ENCODE measurements around the gene ZFYVE9.
"Not testable (repeated sequence)": the region's sequence is repeated elsewhere in the genome, so short reads cannot be mapped to it uniquely, and the experiment has no call there.

ZFYVE9 gene

DNA sequence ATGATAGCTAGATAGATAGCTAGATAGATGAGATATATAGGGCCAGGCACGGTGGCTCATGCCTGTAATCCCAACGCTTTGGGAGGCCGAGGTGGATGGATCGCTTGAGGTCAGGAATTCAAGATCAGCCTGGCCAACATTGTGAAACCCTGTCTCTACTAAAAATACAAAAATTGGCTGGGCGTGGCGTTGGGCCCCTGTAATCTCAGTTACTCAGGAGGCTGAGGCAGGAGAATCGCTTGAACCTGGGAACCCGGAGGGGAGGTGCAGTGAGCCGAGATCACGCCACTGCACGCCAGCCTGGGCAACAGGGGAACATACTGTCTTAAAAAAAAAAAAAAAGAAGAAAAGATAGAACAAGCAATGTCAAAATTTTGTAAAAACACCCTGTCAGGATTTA, 8.6 kb downstream of the ZFYVE9 start:
- not testable (repeated sequence) for DNase-seq

- DNase-seq = no peak
Measured at GRCh38 chr1:52150946-52151345, 9.1 kb downstream of the ZFYVE9 start.

DNA sequence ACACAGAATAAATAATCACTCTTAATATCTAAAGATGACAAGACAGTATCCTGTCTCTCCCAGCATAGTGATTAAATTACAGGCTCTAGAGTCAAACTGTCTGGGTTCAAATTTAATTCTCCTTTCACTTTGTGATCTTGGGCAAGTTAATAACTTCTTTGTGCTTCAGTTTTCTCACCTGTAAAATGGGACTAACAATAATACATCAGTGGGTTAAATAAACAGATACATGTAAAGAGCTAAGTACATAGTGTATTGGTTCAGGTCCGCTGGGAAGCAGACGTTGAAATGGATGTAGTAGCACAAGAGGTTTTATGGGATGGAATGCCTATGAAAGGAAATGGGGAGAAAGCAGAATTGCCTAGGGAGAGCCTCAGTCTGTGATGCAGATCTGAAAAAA, 10.7 kb downstream of the ZFYVE9 start:
- DNase-seq = no peak

DNA sequence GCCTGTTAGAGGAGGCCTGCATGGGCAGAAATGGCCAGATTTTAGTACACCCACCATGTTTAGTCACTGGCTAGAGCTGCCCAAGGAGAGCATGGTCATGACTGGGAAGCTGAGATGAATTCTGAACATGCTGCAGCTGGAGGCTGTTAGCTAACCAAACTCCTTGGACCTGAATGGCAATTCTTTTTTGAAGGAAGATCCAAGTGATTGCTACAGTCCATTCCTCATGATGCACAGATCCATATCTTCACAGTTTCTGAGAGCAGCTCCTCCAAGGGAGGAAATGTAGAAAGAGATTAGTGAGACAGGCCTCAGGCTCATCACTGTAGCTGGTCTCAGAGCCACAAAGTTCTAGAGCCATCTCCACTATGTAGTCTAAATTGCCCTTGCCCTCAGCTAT, 11.1 kb downstream of the ZFYVE9 start:
- DNase-seq = no peak

DNA sequence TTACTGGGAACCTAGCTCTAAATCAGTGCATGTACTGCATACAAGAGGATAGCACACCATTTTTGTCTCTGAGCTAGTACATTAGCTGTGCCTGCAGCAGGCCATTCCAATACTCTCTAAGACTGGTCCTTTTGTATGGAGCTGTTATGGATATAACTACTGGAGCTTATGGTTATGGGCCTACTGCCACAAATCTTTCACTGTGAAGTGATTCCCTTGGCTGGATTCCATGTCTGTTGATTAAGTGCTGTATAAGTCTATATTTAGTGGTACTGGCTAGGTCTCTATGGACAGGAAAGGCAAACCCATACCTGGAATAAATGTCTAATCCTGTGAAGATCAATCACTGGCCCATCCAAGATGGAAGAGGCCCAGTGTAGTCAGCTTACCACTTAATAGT, 12.0 kb downstream of the ZFYVE9 start:
- DNase-seq = no peak

- no peak for DNase-seq
Measured at GRCh38 chr1:52156460-52156859, 14.6 kb downstream of the ZFYVE9 start.

GRCh38 chr1:52157582-52157981, 15.7 kb downstream of the ZFYVE9 start:
- DNase-seq = no peak

DNA sequence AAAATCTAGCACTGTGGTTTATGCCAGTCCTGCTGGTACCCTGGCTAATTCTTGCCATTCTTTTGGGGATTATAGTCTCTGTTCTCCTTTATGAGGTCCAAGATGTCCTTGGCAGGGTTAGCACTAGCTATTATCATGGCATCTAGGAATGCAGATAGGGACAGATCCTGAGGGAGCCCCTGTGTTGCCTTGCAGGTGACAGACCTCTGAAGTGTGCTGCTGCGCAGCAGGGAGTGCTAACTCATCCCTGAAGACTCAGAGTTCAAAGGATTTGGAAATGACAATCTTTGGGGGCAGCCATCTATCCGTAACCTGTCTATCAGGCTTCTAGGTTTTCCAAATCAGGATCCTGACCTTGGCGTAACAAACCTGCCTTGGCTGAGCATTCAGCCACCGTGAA, 16.3 kb downstream of the ZFYVE9 start:
- DNase-seq = no peak

DNA sequence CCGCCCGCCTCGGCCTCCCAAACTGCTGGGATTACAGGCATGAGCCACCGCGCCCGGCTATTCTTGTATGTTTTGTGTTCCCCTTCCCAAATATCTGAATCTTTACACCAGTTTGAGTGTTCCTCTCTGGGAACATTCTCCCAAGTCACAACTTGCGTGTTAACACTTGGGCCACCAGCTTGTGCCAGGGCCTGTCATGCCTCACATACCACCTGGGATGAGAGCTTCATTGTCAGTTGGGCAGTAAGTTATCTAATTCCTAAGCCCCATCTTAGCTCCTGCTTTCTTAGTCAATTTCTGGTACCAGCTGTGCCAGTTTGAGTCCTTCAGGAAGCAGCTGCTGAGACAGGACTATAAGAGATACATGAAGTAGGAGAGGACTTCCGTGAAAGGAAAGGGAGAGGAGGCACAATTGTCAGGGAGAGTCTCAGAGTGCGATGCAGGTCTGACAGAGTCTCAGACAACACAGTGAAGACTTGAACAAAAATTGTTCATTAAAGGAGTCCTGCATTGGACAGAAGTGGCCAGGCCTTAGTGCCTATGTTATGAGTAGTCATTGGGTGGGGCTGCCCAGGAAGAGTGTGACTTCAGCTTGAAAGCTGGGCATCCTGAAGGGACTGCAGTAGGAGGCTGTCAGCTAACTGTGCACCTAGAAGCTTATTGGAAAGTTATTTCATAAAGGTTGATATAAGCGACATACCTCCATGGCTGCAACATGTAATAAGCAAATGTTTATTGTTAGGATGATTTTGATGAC, 17.3 kb downstream of the ZFYVE9 start:
- no peak for DNase-seq

- no peak for DNase-seq
Measured at GRCh38 chr1:52162947-52163346, 21.1 kb downstream of the ZFYVE9 start.

DNA sequence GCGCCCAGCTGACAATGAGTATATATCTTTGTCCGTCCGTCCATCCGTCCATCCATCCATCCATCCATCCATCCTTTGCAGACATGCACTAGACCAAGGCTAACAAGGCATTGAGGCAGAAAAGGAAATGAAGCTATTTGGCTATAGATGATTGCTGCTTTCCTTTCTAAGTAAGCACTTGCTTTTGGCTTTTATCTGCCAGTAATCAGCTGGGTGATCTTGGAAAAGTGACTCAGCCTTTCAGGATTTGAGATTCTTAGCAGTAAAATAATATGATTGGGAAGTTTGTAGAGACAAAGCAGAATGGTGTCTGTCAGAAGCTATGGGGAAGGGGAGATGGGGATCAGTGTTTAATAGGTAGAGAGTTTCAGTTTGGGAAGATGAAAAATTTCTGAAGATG, 22.7 kb downstream of the ZFYVE9 start:
- no peak for DNase-seq

- no peak for DNase-seq
Measured at GRCh38 chr1:52166996-52167753, 25.3 kb downstream of the ZFYVE9 start.

- DNase-seq = no peak
Measured at GRCh38 chr1:52168373-52169080, 26.6 kb downstream of the ZFYVE9 start.

DNA sequence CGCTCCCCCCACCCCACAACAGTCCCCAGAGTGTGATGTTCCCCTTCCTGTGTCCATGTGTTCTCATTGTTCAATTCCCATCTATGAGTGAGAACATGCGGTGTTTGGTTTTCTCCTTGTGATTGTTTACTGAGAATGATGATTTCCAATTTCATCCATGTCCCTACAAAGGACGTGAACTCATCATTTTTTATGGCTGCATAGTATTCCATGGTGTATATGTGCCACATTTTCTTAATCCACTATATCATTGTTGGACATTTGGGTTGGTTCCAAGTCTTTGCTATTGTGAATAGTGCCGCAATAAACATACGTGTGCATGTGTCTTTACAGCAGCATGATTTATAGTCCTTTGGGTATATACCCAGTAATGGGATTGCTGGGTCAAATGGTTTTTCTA, 29.3 kb downstream of the ZFYVE9 start:
- not testable (repeated sequence) for DNase-seq

GRCh38 chr1:52179073-52179472, 37.2 kb downstream of the ZFYVE9 start:
- no peak for DNase-seq

DNA sequence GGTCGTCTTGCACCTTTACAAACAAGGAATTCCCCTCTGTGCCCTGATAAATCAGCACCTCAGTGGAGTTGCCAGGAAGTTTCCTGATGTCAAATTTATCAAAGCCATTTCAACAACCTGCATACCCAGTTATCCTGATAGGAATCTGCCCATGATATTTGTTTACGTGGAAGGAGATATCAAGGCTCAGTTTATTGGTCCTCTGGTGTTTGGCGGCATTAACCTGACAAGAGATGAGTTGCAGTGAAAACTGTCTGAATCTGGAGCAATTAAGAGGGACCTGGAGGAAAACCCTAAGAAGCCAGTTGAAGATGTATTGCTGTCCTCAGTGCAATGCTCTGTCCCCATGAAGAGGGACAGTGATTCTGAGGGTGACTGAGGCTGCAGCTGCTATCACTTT, 38.3 kb downstream of the ZFYVE9 start:
- no peak for DNase-seq

DNA sequence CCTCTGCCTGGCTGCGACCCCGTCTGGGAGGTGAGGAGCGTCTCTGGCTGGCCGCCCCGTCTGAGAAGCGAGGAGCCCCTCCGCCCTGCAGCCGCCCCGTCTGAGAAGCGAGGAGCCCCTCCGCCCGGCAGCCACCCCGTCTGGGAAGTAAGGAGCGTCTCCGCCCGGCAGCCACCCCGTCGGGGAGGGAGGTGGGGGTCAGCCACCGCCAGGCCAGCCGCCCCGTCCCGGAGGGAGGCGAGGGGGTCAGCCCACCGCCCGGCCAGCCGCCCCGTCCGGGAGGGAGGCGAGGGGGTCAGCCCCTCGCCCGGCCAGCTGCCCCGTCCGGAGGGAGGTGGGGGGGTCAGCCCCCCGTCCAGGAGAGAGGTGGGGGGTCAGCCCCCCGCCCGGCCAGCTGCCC, 39.9 kb downstream of the ZFYVE9 start:
- not testable (repeated sequence) for DNase-seq

DNA sequence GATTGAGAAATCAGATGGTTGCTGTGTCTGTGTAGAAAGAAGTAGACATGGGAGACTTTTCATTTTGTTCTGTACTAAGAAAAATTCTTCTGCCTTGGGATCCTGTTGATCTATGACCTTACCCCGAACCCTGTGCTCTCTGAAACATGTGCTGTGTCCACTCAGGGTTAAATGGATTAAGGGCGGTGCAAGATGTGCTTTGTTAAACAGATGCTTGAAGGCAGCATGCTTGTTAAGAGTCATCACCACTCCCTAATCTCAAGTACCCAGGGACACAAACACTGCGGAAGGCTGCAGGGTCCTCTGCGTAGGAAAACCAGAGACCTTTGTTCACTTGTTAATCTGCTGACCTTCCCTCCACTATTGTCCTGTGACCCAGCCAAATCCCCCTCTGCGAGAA, 40.4 kb downstream of the ZFYVE9 start:
- not testable (repeated sequence) for DNase-seq

DNA sequence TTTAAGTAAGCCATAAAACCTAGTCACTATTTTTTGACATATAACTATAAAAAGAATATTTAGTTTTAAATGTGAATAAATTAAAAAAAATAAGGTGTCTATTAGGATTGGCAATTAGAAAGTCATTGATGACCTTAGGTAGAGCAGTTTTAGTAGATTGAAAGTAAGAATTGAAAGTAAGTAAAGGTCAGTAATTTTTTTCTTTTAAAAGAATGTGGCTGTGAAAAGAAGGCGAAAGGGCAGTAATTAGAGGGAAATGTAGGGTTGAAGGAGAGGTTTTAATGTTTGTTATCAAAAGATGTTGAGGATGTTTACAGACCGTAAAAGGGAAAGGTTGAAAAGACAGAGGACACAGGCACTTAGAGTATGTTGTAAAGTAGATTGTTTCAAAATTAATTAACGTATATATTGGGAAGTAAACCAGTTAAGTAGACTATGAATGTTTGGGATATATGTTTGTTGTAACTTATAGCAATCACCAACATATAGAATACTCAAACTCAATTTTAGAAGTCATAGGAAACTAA, 41.0 kb downstream of the ZFYVE9 start:
- no peak for DNase-seq

DNA sequence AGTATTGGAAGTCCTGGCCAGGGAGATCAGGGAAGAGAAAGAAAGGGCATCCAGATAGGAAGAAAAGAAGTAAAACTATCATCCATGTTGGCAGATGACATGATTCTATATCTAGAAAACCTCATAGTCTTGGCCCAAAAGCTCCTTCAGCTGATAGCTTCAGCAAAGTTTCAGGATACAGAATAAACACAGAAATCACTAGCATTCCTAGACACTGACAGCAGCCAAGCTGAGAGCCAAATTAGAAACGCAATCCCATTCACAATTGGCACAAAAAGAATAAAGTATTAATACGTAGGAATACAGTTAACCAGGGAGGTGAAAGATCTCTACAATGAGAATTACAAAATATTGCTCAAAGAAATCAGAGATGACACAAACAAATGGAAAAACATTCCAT, 44.6 kb downstream of the ZFYVE9 start:
- no peak for DNase-seq

GRCh38 chr1:52189898-52190480, 48.1 kb downstream of the ZFYVE9 start:
- DNase-seq = no peak

DNA sequence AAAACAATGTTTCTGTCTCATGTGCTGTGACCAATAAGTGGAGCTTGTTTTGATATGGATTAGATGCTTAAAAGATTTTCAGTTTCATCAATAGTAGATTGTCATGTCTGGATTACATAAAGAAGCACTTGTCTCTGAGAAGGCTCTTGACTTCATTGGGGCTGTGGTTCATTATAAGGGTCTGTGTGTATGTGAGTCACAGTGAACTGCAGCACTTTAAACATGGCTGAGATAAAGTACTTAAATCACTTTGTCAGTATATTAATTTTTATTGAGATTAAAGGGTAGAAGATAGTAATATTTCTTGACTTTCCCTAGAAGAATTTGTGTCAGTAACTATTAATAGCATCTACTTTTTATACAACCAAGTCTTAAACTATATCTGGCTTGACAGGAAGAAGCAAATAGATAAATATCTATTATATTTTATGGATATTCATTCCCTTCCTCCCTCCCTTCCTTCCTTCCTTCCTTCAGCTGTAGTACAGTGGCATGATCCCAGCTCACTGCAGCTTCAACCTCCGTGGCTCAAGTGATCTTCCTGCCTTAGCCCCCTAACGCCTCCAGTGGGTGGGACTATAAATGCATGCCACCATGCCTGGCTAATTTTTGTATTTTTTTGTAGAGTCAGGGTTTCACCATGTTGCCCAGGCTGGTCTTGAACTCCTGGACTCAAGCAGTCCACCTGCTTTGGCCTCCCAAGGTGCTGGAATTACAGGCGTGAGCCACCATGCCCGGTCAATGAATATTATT, 48.8 kb downstream of the ZFYVE9 start:
- DNase-seq = no peak
